HFF-Myc (cell line): ENCODE results near the gene THSD7A.

Source experiments
- DNase-seq: peaks from one replicate; pipeline ENCODE4 v3.0.0-alpha.2; 2011; ENCODE audit warnings: low read depth; ENCODE audit errors: extremely low read depth
- H3K4me3 ChIP-seq: replicated peaks from 2 replicates; pipeline ENCODE4 v1.5.1; 2011; ENCODE audit warnings: low read depth, mild to moderate bottlenecking, control low read depth, low read length
- CTCF ChIP-seq: IDR thresholded peaks from 2 replicates; pipeline ENCODE4 v1.5.1; 2012; ENCODE audit warnings: mild to moderate bottlenecking, low read depth, low read length, control low read depth; ENCODE audit errors: missing control alignments

Gene THSD7A

GRCh38 chr7:11513460-11513859, 318.5 kb downstream of the THSD7A start:
- DNase-seq: no peak
- TF ChIP-seq CTCF: no peak
- H3K4me3 ChIP-seq: no peak overlapping the region

- no peak overlapping the region for H3K4me3 ChIP-seq
- TF ChIP-seq CTCF: no peak
- DNase-seq: no peak
Measured at GRCh38 chr7:11507929-11508328, 324.1 kb downstream of the THSD7A start.

GRCh38 chr7:11506417-11506816, 325.6 kb downstream of the THSD7A start:
- no peak for DNase-seq
- no peak for TF ChIP-seq CTCF
- H3K4me3 ChIP-seq: no peak overlapping the region

- no peak for DNase-seq
- TF ChIP-seq CTCF: no peak
- H3K4me3 ChIP-seq: no peak overlapping the region
Measured at GRCh38 chr7:11505471-11505985, 326.5 kb downstream of the THSD7A start.

- TF ChIP-seq CTCF: no peak
- no peak for DNase-seq
- no peak overlapping the region for H3K4me3 ChIP-seq
Measured at GRCh38 chr7:11492307-11492706, 339.7 kb downstream of the THSD7A start.

- DNase-seq: no peak
- H3K4me3 ChIP-seq: no peak overlapping the region
- TF ChIP-seq CTCF: no peak
Measured at GRCh38 chr7:11491811-11492210, 340.2 kb downstream of the THSD7A start.

- no peak for DNase-seq
- H3K4me3 ChIP-seq: no peak overlapping the region
- TF ChIP-seq CTCF: no peak
Measured at GRCh38 chr7:11489280-11489679, 342.7 kb downstream of the THSD7A start.
